Liver (tissue), 9 donors: ENCODE data around the gene PNKD. TPM values are rescaled to one million over a fixed set of nuclear protein-coding genes. Genes with fewer than 3 reads are reported as not detected.

Source experiments
- DNase-seq: peaks from one replicate; pipeline ENCODE4 v3.0.0-alpha.2; 2017; ENCODE audit warnings: low spot score
- H3K27ac ChIP-seq, 2 donors: one replicate each; pipeline ENCODE4 v1.7.0; 2013; ENCODE audit warnings: inconsistent platforms in 2 of 2, low read length in 2 of 2, control low read depth in 1 of 2, low read depth in 1 of 2, mild to moderate bottlenecking in 1 of 2
- H3K27me3 ChIP-seq, 4 donors: one replicate each; pipeline versions ENCODE4 v1.6.1 to v1.7.0; 2013; ENCODE audit warnings: low read length in 3 of 4, inconsistent platforms in 1 of 4, mild to moderate bottlenecking in 1 of 4, moderate library complexity in 1 of 4; ENCODE audit not compliant: control insufficient read depth in 4 of 4, insufficient read depth in 4 of 4
- H3K36me3 ChIP-seq, 4 donors: one replicate each; pipeline versions ENCODE4 v1.6.1 to v1.7.0; 2013; ENCODE audit warnings: low read length in 3 of 4, mild to moderate bottlenecking in 3 of 4, low read depth in 1 of 4, moderate library complexity in 1 of 4; ENCODE audit not compliant: control insufficient read depth in 4 of 4, insufficient read depth in 3 of 4
- H3K4me1 ChIP-seq, 4 donors: one replicate each; pipeline versions ENCODE4 v1.6.1 to v1.7.0; 2013; ENCODE audit warnings: low read length in 3 of 4, mild to moderate bottlenecking in 3 of 4, moderate library complexity in 1 of 4; ENCODE audit not compliant: control insufficient read depth in 4 of 4, insufficient read depth in 4 of 4
- H3K4me3 ChIP-seq, 3 donors: one replicate each; pipeline versions ENCODE4 v1.6.1 to v1.7.0; 2013; ENCODE audit warnings: low read length in 3 of 3, control low read depth in 1 of 3, low read depth in 1 of 3, mild to moderate bottlenecking in 1 of 3
- H3K9ac ChIP-seq, 2 donors: one replicate each; pipeline ENCODE4 v1.7.0; 2013; ENCODE audit warnings: low read length in 2 of 2, mild to moderate bottlenecking in 2 of 2, moderate library complexity in 2 of 2, control low read depth in 1 of 2, low read depth in 1 of 2
- H3K9me3 ChIP-seq, 4 donors: one replicate each; pipeline versions ENCODE4 v1.6.1 to v1.7.0; 2013; ENCODE audit warnings: low read length in 3 of 4; ENCODE audit not compliant: control insufficient read depth in 4 of 4
- CTCF ChIP-seq: fragments of 150-350 bp; IDR thresholded peaks from 2 replicates; pipeline ENCODE4 v1.5.1; 2017; ENCODE audit warnings: improper control_type of control experiment, low read depth, low read length; ENCODE audit not compliant: missing input control
- EGR1 ChIP-seq, 2 donors: IDR thresholded peaks; 2 replicates each; pipeline ENCODE4 v1.6.1; 2016 to 2018; ENCODE audit warnings: antibody characterized with exemption in 2 of 2, low read depth in 2 of 2
- FOXA1 ChIP-seq: IDR thresholded peaks from 2 replicates; pipeline ENCODE4 v1.6.1; 2016; ENCODE audit warnings: antibody characterized with exemption
- FOXA2 ChIP-seq: IDR thresholded peaks from 2 replicates; pipeline ENCODE4 v1.6.1; 2016; ENCODE audit warnings: antibody characterized with exemption
- GABPA ChIP-seq, 2 donors: IDR thresholded peaks in 1 of 2; conservative IDR thresholded peaks in 1 of 2; 2 replicates each; pipeline ENCODE4 v1.6.1; 2016; ENCODE audit warnings: antibody characterized with exemption in 2 of 2, mild to moderate bottlenecking in 1 of 2, moderate library complexity in 1 of 2
- HNF4A ChIP-seq, 2 donors: conservative IDR thresholded peaks; 2 replicates each; pipeline ENCODE4 v1.6.1; 2016; ENCODE audit warnings: antibody characterized with exemption in 2 of 2, mild to moderate bottlenecking in 2 of 2
- HNF4G ChIP-seq: IDR thresholded peaks from 2 replicates; pipeline ENCODE4 v1.6.1; 2016; ENCODE audit warnings: antibody characterized with exemption
- JUND ChIP-seq, 2 donors: IDR thresholded peaks; 2 replicates each; pipeline ENCODE4 v1.6.1; 2016; ENCODE audit warnings: antibody characterized with exemption in 2 of 2
- NR2F2 ChIP-seq: IDR thresholded peaks from 2 replicates; pipeline ENCODE4 v1.6.1; 2016; ENCODE audit warnings: antibody characterized with exemption
- RXRA ChIP-seq, 2 donors: IDR thresholded peaks; 2 replicates each; pipeline ENCODE4 v1.6.1; 2017 to 2018; ENCODE audit warnings: antibody characterized with exemption in 2 of 2, mild to moderate bottlenecking in 1 of 2
- SP1 ChIP-seq: IDR thresholded peaks from 2 replicates; pipeline ENCODE4 v1.6.1; 2018; ENCODE audit warnings: antibody characterized with exemption, mild to moderate bottlenecking
- TAF1 ChIP-seq: conservative IDR thresholded peaks from 2 replicates; pipeline ENCODE4 v1.6.1; 2016; ENCODE audit warnings: antibody characterized with exemption, mild to moderate bottlenecking
- WGBS: extraction: QIAGEN DNeasy Blood & Tissue Kit; methylation state at CpG from one replicate; pipeline ENCODE4 v1.1.7; 2013; 5-methylcytosine and 5-hydroxymethylcytosine counted together
- polyA plus RNA-seq, 2 donors: library from polyadenylated mRNA; stranded (reverse) in 1 of 2; unstranded in 1 of 2; fragments of 200-250 nt in 1 of 2; fragments of >200 nt in 1 of 2; fragmentation: Nextera tagmentation in 1 of 2; extraction: Ambion mirVana in 1 of 2; gene quantifications; one replicate each; pipeline versions ENCODE4 v1.2.1 to v1.2.3, GENCODE V29; 2013 to 2015
- total RNA-seq, 2 donors: library from RNA; depleted of rRNA; stranded (reverse); fragments of >200 nt; gene quantifications; one replicate each; pipeline ENCODE4 v1.2.3, GENCODE V29; 2014
- TF ChIP-seq, protein P1 (sequence below): IDR thresholded peaks from 2 replicates; pipeline ENCODE4 v1.6.1; 2016; ENCODE audit warnings: antibody characterized with exemption
- TF ChIP-seq, protein P2 (sequence below): IDR thresholded peaks from 2 replicates; pipeline ENCODE4 v1.6.1; 2016; ENCODE audit warnings: antibody characterized with exemption
- TF ChIP-seq, protein P3 (sequence below): IDR thresholded peaks from 2 replicates; pipeline ENCODE4 v1.6.1; 2016; ENCODE audit warnings: antibody characterized with exemption, mild to moderate bottlenecking
- TF ChIP-seq, protein P4 (sequence below): IDR thresholded peaks from 2 replicates; pipeline ENCODE4 v1.6.1; 2016; ENCODE audit warnings: antibody characterized with exemption
- donor health status: healthy.
- donor health status: healthy.
- donor health status: healthy.
- donor health status: healthy.
- donor health status: healthy.

Gene PNKD
- total and polyA plus RNA-seq, 4 donors, result 28.5 to 161 (median 94.9) TPM

- no peak for TF ChIP-seq GABPA (IDR thresholded peaks at IDR 0.05 in 1 of 2, conservative IDR thresholded peaks at IDR 0.05 in 1 of 2)
Measured at GRCh38 chr2:218244665-218245064, 25.7 kb upstream of the PNKD start (continued).

DNA sequence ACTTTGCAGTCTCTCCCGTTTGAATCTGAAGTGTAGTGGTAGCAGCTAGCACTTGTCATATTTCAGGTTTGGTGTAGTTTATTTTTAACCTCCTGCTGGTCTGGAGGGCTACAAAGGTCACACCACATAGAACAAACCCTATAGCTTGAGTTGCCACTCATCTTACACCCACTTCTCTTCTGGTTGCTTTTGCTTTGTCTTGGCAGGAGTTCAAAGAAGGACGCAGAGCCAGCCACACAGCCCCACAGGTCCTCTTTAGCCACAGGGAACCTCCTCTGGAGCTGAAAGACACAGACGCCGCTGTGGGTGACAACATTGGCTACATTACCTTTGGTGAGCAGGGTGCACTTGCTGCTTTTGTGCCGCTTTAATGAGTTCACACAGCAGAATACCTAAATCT lies 25.1 kb upstream of the PNKD start:
- no peaks in the 10 kb centered on the region for H3K27me3 ChIP-seq
- DNase-seq, result no peak
- WGBS, result 73% methylated on average over 5 of the region's 5 CpGs
- H3K27ac ChIP-seq, result no peak overlapping the region
- peaks cover 8 to 69% (median 62%) of the 10 kb centered on the region in 4 donors for H3K36me3 ChIP-seq
- no peaks in the 10 kb centered on the region for H3K9me3 ChIP-seq
- H3K4me3 ChIP-seq, result no peak overlapping the region
- H3K4me1 ChIP-seq, result no peaks in the 10 kb centered on the region
- no peak overlapping the region for H3K9ac ChIP-seq
- TF ChIP-seq, protein P1, sequence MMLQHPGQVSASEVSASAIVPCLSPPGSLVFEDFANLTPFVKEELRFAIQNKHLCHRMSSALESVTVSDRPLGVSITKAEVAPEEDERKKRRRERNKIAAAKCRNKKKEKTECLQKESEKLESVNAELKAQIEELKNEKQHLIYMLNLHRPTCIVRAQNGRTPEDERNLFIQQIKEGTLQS, result no peak
- TF ChIP-seq FOXA2 (no peak), GABPA (IDR thresholded peaks at IDR 0.05 in 1 of 2, conservative IDR thresholded peaks at IDR 0.05 in 1 of 2) (no peak), EGR1 (IDR thresholded peaks at IDR 0.05; ENCODE audit: low read depth in 2 of 2) (no peak), NR2F2 (no peak), CTCF (no peak), RXRA (IDR thresholded peaks at IDR 0.05) (no peak), SP1 (no peak), TAF1 (no peak), HNF4A (conservative IDR thresholded peaks at IDR 0.05) (no peak), JUND (IDR thresholded peaks at IDR 0.05) (no peak), HNF4G (no peak), FOXA1 (no peak)
- TF ChIP-seq, protein P2, sequence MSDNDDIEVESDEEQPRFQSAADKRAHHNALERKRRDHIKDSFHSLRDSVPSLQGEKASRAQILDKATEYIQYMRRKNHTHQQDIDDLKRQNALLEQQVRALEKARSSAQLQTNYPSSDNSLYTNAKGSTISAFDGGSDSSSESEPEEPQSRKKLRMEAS, result no peak
- TF ChIP-seq, protein P3, sequence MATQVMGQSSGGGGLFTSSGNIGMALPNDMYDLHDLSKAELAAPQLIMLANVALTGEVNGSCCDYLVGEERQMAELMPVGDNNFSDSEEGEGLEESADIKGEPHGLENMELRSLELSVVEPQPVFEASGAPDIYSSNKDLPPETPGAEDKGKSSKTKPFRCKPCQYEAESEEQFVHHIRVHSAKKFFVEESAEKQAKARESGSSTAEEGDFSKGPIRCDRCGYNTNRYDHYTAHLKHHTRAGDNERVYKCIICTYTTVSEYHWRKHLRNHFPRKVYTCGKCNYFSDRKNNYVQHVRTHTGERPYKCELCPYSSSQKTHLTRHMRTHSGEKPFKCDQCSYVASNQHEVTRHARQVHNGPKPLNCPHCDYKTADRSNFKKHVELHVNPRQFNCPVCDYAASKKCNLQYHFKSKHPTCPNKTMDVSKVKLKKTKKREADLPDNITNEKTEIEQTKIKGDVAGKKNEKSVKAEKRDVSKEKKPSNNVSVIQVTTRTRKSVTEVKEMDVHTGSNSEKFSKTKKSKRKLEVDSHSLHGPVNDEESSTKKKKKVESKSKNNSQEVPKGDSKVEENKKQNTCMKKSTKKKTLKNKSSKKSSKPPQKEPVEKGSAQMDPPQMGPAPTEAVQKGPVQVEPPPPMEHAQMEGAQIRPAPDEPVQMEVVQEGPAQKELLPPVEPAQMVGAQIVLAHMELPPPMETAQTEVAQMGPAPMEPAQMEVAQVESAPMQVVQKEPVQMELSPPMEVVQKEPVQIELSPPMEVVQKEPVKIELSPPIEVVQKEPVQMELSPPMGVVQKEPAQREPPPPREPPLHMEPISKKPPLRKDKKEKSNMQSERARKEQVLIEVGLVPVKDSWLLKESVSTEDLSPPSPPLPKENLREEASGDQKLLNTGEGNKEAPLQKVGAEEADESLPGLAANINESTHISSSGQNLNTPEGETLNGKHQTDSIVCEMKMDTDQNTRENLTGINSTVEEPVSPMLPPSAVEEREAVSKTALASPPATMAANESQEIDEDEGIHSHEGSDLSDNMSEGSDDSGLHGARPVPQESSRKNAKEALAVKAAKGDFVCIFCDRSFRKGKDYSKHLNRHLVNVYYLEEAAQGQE, result no peak
- TF ChIP-seq, protein P4, sequence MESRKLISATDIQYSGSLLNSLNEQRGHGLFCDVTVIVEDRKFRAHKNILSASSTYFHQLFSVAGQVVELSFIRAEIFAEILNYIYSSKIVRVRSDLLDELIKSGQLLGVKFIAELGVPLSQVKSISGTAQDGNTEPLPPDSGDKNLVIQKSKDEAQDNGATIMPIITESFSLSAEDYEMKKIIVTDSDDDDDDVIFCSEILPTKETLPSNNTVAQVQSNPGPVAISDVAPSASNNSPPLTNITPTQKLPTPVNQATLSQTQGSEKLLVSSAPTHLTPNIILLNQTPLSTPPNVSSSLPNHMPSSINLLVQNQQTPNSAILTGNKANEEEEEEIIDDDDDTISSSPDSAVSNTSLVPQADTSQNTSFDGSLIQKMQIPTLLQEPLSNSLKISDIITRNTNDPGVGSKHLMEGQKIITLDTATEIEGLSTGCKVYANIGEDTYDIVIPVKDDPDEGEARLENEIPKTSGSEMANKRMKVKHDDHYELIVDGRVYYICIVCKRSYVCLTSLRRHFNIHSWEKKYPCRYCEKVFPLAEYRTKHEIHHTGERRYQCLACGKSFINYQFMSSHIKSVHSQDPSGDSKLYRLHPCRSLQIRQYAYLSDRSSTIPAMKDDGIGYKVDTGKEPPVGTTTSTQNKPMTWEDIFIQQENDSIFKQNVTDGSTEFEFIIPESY, result no peak
